ENCODE measurements around the gene GPR157. TPM values are rescaled to one million over a fixed set of nuclear protein-coding genes. Genes with fewer than 3 reads are reported as not detected.

Gene GPR157
- total and polyA plus RNA-seq, 10 of the 15 experiments (the other 5 are each of a cell fraction or from before 2014, with no cell fraction given), result 0.66 to 15.9 (median 3.1) TPM

DNA sequence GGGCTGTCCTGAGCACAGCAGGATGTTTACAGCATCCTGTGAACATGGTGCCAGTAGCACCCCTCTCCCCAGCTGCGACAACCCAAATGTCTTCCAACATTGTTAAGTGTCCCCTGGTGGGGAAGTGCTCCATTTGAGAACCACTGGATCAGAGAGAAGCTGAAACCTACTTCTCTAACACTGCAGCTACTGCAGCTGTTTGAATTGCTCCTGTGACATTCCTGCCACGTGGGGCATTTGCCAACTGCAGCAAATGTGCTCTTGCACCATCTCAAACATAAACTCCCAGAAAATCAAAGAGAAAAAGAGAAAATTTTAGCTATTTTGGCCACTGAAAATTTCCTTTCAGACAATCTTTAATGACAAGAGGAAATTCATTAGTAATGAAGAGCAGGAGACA, 70.4 kb downstream of the GPR157 start:
- no TSS peak for BruUV-seq (replicated peaks)
- in situ Hi-C loops (cut with MboI), result no loop called here
- CTCF ChIA-PET, result interaction anchor here (0.7 to 1.3 kb wide), 2 partner anchors 24 to 42 kb away, joined by 3 to 4 read pairs; no protein-coding TSS in a partner anchor

DNA sequence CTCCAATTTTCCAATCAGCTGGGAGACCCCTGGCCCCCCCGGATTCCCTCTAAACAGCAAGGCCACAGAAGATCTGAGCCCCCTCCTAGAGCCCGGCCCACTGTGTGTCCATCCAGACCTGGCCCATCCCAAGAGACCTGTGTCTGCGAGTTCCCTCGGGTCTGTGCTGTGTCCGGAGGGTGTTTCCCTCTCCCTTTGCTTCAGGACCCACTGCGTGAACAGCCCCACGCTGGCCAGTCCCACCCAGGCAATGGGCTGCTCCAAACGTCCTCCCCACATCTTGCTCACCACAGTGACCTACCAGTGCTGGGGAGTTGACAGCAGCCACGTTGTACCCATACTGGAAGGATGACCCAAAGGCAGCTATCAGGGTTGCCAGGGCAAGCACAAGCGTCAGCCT, 71.1 kb downstream of the GPR157 start:
- H3K4me3 ChIP-seq, result no peak overlapping the region
- in situ Hi-C loops (cut with MboI), result no loop called here
- DNase-seq (ENCODE audit: low read depth, low spot score) (no peak), FAIRE-seq (no peak), ATAC-seq (no peak)
- peaks cover 8 to 16% of the 10 kb centered on the region in 2 experiments for H3K36me3 ChIP-seq (ENCODE audit: control insufficient read depth in 2 of 2, insufficient read depth in 2 of 2, low read length in 1 of 2)
- peaks cover 13% of the 10 kb centered on the region for H3K4me1 ChIP-seq (ENCODE audit: control insufficient read depth, insufficient read depth, low read length)
- 79% methylated on average over 10 of the region's 10 CpGs for whole genome bisulfite sequencing (ENCODE audit: insufficient coverage, insufficient replicate concordance, low lambda C conversion rate, missing lambda C conversion rate)
- no peaks in the 10 kb centered on the region for H3K27me3 ChIP-seq (replicated peaks in 1 of 2; ENCODE audit: control insufficient read depth in 2 of 2, insufficient read depth in 2 of 2, low read length in 1 of 2)
- H3K4me2 ChIP-seq (ENCODE audit: control insufficient read depth, insufficient read depth), result no peak overlapping the region
- no TSS peak for BruUV-seq (replicated peaks)
- H4K20me1 ChIP-seq (ENCODE audit: control insufficient read depth, insufficient read depth), result no peaks in the 10 kb centered on the region; the same call in 1 of the 2 replicates
- no peak overlapping the region for H2AFZ ChIP-seq (ENCODE audit: control insufficient read depth, low read depth, low read length)
- H3K79me2 ChIP-seq (ENCODE audit: control insufficient read depth, insufficient read depth, low read length), result peaks cover 20% of the 10 kb centered on the region
- RAD21 ChIA-PET (ENCODE audit: unreplicated experiment), result no interaction called here
- no peaks in the 10 kb centered on the region for H3K9me3 ChIP-seq (replicated peaks; ENCODE audit: control insufficient read depth, insufficient read depth, low read length)
- no peak overlapping the region for H3K9ac ChIP-seq (ENCODE audit: control insufficient read depth, insufficient read depth, low read length)
- CTCF ChIA-PET, result interaction anchor here (0.6 to 1.3 kb wide), 2 partner anchors 8 to 42 kb away, joined by 4 read pairs; no protein-coding TSS in a partner anchor
- SMC1A ChIA-PET (ENCODE audit: uncharacterized antibody, unreplicated experiment), result interaction anchor here (1.3 kb wide), 1 partner anchor 36 kb away, joined by 3 read pairs; no protein-coding TSS in a partner anchor
- no peak overlapping the region for H3K27ac ChIP-seq (ENCODE audit: control insufficient read depth, insufficient read depth)
- POLR2A ChIA-PET, result interaction anchor here (0.7 to 1.5 kb wide), 2 partner anchors 9 to 46 kb away, joined by 4 to 7 read pairs; no protein-coding TSS in a partner anchor
- intact Hi-C loops (cut with micrococcal nuclease; ENCODE audit: unreplicated experiment), result no loop called here
- TF ChIP-seq EGR1 (IDR thresholded peaks at IDR 0.05; ENCODE audit: borderline replicate concordance in 1 of 2, low read depth in 2 of 2, low read length in 2 of 2), result no peak
- no peak for TF ChIP-seq RFX5 (IDR thresholded peaks at IDR 0.05; ENCODE audit: low read depth, low read length)
- TF ChIP-seq ZSCAN29 (IDR thresholded peaks at IDR 0.05), result no peak
- TF ChIP-seq TCF12 (IDR thresholded peaks at IDR 0.05; ENCODE audit: low read depth, low read length), result no peak
- TF ChIP-seq, protein P1, sequence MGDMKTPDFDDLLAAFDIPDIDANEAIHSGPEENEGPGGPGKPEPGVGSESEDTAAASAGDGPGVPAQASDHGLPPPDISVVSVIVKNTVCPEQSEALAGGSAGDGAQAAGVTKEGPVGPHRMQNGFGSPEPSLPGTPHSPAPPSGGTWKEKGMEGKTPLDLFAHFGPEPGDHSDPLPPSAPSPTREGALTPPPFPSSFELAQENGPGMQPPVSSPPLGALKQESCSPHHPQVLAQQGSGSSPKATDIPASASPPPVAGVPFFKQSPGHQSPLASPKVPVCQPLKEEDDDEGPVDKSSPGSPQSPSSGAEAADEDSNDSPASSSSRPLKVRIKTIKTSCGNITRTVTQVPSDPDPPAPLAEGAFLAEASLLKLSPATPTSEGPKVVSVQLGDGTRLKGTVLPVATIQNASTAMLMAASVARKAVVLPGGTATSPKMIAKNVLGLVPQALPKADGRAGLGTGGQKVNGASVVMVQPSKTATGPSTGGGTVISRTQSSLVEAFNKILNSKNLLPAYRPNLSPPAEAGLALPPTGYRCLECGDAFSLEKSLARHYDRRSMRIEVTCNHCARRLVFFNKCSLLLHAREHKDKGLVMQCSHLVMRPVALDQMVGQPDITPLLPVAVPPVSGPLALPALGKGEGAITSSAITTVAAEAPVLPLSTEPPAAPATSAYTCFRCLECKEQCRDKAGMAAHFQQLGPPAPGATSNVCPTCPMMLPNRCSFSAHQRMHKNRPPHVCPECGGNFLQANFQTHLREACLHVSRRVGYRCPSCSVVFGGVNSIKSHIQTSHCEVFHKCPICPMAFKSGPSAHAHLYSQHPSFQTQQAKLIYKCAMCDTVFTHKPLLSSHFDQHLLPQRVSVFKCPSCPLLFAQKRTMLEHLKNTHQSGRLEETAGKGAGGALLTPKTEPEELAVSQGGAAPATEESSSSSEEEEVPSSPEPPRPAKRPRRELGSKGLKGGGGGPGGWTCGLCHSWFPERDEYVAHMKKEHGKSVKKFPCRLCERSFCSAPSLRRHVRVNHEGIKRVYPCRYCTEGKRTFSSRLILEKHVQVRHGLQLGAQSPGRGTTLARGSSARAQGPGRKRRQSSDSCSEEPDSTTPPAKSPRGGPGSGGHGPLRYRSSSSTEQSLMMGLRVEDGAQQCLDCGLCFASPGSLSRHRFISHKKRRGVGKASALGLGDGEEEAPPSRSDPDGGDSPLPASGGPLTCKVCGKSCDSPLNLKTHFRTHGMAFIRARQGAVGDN (IDR thresholded peaks at IDR 0.05), result no peak
- TF ChIP-seq POLR2A (IDR thresholded peaks at IDR 0.05; ENCODE audit: low read depth, low read length), result no peak
- no peak for TF ChIP-seq SIX5 (IDR thresholded peaks at IDR 0.05; ENCODE audit: low read depth, low read length, severe bottlenecking)
- TF ChIP-seq TCF3 (IDR thresholded peaks at IDR 0.05; ENCODE audit: borderline replicate concordance, insufficient read depth, low read depth, low read length), result no peak

More for the DNA sequence above, 70.4 kb downstream of the GPR157 start:
- H4K20me1 ChIP-seq (ENCODE audit: control insufficient read depth, insufficient read depth), result no peaks in the 10 kb centered on the region; the same call in 1 of the 2 replicates
- TF ChIP-seq PML (IDR thresholded peaks at IDR 0.05; ENCODE audit: low read length), result no peak
- TF ChIP-seq, protein P2, sequence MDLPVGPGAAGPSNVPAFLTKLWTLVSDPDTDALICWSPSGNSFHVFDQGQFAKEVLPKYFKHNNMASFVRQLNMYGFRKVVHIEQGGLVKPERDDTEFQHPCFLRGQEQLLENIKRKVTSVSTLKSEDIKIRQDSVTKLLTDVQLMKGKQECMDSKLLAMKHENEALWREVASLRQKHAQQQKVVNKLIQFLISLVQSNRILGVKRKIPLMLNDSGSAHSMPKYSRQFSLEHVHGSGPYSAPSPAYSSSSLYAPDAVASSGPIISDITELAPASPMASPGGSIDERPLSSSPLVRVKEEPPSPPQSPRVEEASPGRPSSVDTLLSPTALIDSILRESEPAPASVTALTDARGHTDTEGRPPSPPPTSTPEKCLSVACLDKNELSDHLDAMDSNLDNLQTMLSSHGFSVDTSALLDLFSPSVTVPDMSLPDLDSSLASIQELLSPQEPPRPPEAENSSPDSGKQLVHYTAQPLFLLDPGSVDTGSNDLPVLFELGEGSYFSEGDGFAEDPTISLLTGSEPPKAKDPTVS (IDR thresholded peaks at IDR 0.05; ENCODE audit: low read depth, low read length), result no peak
- TF ChIP-seq SMAD5 (IDR thresholded peaks at IDR 0.05; ENCODE audit: low read depth), result no peak
- TF ChIP-seq IRF4 (IDR thresholded peaks at IDR 0.05; ENCODE audit: low read depth, low read length), result no peak
- no peak for TF ChIP-seq BHLHE40 (IDR thresholded peaks at IDR 0.05; ENCODE audit: borderline replicate concordance in 1 of 2, low read depth in 2 of 2, low read length in 1 of 2)
- no peak for TF ChIP-seq POLR2A (IDR thresholded peaks at IDR 0.05; ENCODE audit: low read depth, low read length)
- peaks cover 8 to 16% of the 10 kb centered on the region in 2 experiments for H3K36me3 ChIP-seq (ENCODE audit: control insufficient read depth in 2 of 2, insufficient read depth in 2 of 2, low read length in 1 of 2)
- H3K9me3 ChIP-seq (replicated peaks; ENCODE audit: control insufficient read depth, insufficient read depth, low read length), result no peaks in the 10 kb centered on the region
- ATAC-seq (no peak), FAIRE-seq (no peak), DNase-seq (ENCODE audit: low read depth, low spot score) (no peak)
- H3K4me3 ChIP-seq, result no peak overlapping the region
- H3K9ac ChIP-seq (ENCODE audit: control insufficient read depth, insufficient read depth, low read length), result no peak overlapping the region
- H3K27ac ChIP-seq (ENCODE audit: control insufficient read depth, insufficient read depth), result no peak overlapping the region
- intact Hi-C loops (cut with micrococcal nuclease; ENCODE audit: unreplicated experiment), result no loop called here
- WGBS (ENCODE audit: insufficient coverage, insufficient replicate concordance, low lambda C conversion rate, missing lambda C conversion rate), result 100% methylated on average over 2 of the region's 2 CpGs
- POLR2A ChIA-PET, result interaction anchor here (0.6 to 1.5 kb wide), 4 partner anchors 9 to 179 kb away, joined by 3 to 5 read pairs (median 4); no protein-coding TSS in a partner anchor
- H3K79me2 ChIP-seq (ENCODE audit: control insufficient read depth, insufficient read depth, low read length), result peaks cover 24% of the 10 kb centered on the region
- peaks cover 13% of the 10 kb centered on the region for H3K4me1 ChIP-seq (ENCODE audit: control insufficient read depth, insufficient read depth, low read length)
- RAD21 ChIA-PET (ENCODE audit: unreplicated experiment), result interaction anchor here (1.2 kb wide), 1 partner anchor 53 kb away, joined by 5 read pairs; no protein-coding TSS in a partner anchor
- H2AFZ ChIP-seq (ENCODE audit: control insufficient read depth, low read depth, low read length), result no peak overlapping the region
- SMC1A ChIA-PET (ENCODE audit: uncharacterized antibody, unreplicated experiment), result interaction anchor here (1.3 kb wide), 2 partner anchors 35 to 54 kb away, joined by 3 to 7 read pairs; no protein-coding TSS in a partner anchor
- H3K4me2 ChIP-seq (ENCODE audit: control insufficient read depth, insufficient read depth), result no peak overlapping the region
- H3K27me3 ChIP-seq (replicated peaks in 1 of 2; ENCODE audit: control insufficient read depth in 2 of 2, insufficient read depth in 2 of 2, low read length in 1 of 2), result no peaks in the 10 kb centered on the region
